ENCODE results near the gene VEGFB.

VEGFB gene

GRCh38 chr11:64204080-64204440 is 30.3 kb upstream of the VEGFB start:
- in situ Hi-C loops (cut with HindIII; ENCODE audit: low pct_ligation_motif_present, low sequenced_read_pairs) = no loop called here
- Histone ChIP-seq H3K27ac (no peak overlapping the region), H3K27me3 (replicated peaks) (no peaks in the 10 kb centered on the region), H3K36me3 (replicated peaks) (peaks cover 62% of the 10 kb centered on the region), H3K4me3 (ENCODE audit: low read depth, low read length) (no peak overlapping the region)
- DNase-seq = no peak
- no peak for TF ChIP-seq CTCF (IDR thresholded peaks at IDR 0.05; ENCODE audit: low read depth, low read length, missing control alignments)

GRCh38 chr11:64204464-64204989 is 29.9 kb upstream of the VEGFB start:
- H3K27ac ChIP-seq = peak overlapping the region; percentile 7
- H3K4me3 ChIP-seq (ENCODE audit: low read depth, low read length) = no peak overlapping the region
- in situ Hi-C loops (cut with HindIII; ENCODE audit: low pct_ligation_motif_present, low sequenced_read_pairs) = no loop called here
- DNase-seq = peak; percentile 86
- H3K27me3 ChIP-seq (replicated peaks) = no peaks in the 10 kb centered on the region
- peaks cover 59% of the 10 kb centered on the region for H3K36me3 ChIP-seq (replicated peaks)
- TF ChIP-seq CTCF (IDR thresholded peaks at IDR 0.05; ENCODE audit: low read depth, low read length, missing control alignments) = peak; percentile 87

- H3K27ac ChIP-seq = peak within 1 kb of the TSS; percentile 83
- no peak within 1 kb of the TSS for H3K4me3 ChIP-seq (ENCODE audit: low read depth, low read length)
- no peak for DNase-seq
- in situ Hi-C loops (cut with HindIII; ENCODE audit: low pct_ligation_motif_present, low sequenced_read_pairs) = no loop called here
- H3K27me3 ChIP-seq (replicated peaks) = no peaks in the 10 kb centered on the region
- H3K36me3 ChIP-seq (replicated peaks) = peaks cover 39% of the 10 kb centered on the region
- TF ChIP-seq CTCF (IDR thresholded peaks at IDR 0.05; ENCODE audit: low read depth, low read length, missing control alignments) = no peak
Observed at GRCh38 chr11:64206457-64207255, 27.7 kb upstream of the VEGFB start, which contains the start of gene FERMT3. Gene FERMT3 (plus strand): TSS chr11:64206721. CDS start chr11:64207365, 644 bp downstream.

GRCh38 chr11:64207256-64208085 is 26.9 kb upstream of the VEGFB start:
- TF ChIP-seq CTCF (IDR thresholded peaks at IDR 0.05; ENCODE audit: low read depth, low read length, missing control alignments) = no peak
- H3K36me3 ChIP-seq (replicated peaks) = peaks cover 32% of the 10 kb centered on the region
- no peaks in the 10 kb centered on the region for H3K27me3 ChIP-seq (replicated peaks)
- in situ Hi-C loops (cut with HindIII; ENCODE audit: low pct_ligation_motif_present, low sequenced_read_pairs) = no loop called here
- peak overlapping the region; percentile 15 for H3K4me3 ChIP-seq (ENCODE audit: low read depth, low read length)
- peak; percentile 84 for DNase-seq
- H3K27ac ChIP-seq = peak overlapping the region; percentile 83

GRCh38 chr11:64208086-64208795 is 26.1 kb upstream of the VEGFB start:
- Histone ChIP-seq H3K36me3 (replicated peaks) (peaks cover 24% of the 10 kb centered on the region), H3K4me3 (ENCODE audit: low read depth, low read length) (no peak overlapping the region), H3K27ac (peak overlapping the region; percentile 83), H3K27me3 (replicated peaks) (no peaks in the 10 kb centered on the region)
- in situ Hi-C loops (cut with HindIII; ENCODE audit: low pct_ligation_motif_present, low sequenced_read_pairs) = no loop called here
- no peak for DNase-seq
- TF ChIP-seq CTCF (IDR thresholded peaks at IDR 0.05; ENCODE audit: low read depth, low read length, missing control alignments) = no peak

All from brain microvascular endothelial cell (primary cell).